ENCODE data around the gene CUEDC2. TPM values are rescaled to one million over a fixed set of nuclear protein-coding genes. Genes with fewer than 3 reads are reported as not detected.

CUEDC2 gene
- total RNA-seq, 1 donor from 2014 or later, result 57.7 TPM

DNA sequence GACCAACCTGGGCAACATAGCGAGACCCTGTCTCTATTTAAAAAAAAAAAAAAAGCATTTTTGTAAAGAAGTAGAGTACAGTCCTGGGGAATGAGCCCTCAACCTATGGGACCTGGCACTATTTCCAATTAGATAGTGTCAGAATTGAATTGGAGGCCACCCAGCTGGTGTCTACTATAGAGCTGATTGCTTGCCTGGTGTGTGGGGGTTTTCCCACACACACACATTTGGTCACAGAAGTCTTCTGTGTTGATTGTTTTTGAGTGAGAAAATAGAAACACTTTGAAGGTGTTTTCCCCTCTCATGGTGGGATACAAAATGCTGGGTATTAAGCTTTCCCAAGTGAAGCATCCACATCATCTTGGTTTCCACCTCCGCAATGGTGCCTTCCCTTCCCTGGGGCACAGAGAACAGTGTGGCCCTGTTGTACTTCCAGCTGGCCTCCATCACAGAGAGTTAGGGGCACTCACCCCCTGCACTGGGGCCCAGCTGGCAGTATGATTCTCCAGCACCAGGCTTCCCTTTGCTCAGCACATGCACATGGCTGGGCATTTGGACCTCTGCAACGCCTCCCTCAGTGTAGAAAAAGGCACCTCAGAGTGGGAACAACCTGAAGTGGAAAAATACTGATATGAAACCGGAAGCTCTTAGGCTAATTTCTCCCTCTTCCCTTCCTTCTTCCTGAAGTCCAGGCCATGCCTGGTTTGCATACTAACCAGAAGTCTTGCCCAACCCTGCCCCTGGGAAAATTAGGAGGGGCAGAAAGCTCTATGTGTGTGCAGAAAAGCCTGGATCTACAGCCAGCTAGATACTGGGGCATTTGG is 47.6 kb downstream of the CUEDC2 start:
- TF ChIP-seq, protein P1, sequence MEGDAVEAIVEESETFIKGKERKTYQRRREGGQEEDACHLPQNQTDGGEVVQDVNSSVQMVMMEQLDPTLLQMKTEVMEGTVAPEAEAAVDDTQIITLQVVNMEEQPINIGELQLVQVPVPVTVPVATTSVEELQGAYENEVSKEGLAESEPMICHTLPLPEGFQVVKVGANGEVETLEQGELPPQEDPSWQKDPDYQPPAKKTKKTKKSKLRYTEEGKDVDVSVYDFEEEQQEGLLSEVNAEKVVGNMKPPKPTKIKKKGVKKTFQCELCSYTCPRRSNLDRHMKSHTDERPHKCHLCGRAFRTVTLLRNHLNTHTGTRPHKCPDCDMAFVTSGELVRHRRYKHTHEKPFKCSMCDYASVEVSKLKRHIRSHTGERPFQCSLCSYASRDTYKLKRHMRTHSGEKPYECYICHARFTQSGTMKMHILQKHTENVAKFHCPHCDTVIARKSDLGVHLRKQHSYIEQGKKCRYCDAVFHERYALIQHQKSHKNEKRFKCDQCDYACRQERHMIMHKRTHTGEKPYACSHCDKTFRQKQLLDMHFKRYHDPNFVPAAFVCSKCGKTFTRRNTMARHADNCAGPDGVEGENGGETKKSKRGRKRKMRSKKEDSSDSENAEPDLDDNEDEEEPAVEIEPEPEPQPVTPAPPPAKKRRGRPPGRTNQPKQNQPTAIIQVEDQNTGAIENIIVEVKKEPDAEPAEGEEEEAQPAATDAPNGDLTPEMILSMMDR (IDR thresholded peaks at IDR 0.05), result no peak
- Mint-ChIP-seq H3K4me1 (ENCODE audit: low read depth) (peaks cover 8% of the 10 kb centered on the region), H3K4me3 (ENCODE audit: unreplicated experiment) (no peak overlapping the region), H3K9me3 (ENCODE audit: low read depth) (no peaks in the 10 kb centered on the region), H3K27me3 (ENCODE audit: low read depth) (peaks cover 3% of the 10 kb centered on the region), H3K27ac (ENCODE audit: unreplicated experiment) (peak overlapping the region; percentile 51), H3K36me3 (ENCODE audit: low read depth) (peaks cover 19% of the 10 kb centered on the region)
- no peak for DNase-seq (ENCODE audit: low spot score)

DNA sequence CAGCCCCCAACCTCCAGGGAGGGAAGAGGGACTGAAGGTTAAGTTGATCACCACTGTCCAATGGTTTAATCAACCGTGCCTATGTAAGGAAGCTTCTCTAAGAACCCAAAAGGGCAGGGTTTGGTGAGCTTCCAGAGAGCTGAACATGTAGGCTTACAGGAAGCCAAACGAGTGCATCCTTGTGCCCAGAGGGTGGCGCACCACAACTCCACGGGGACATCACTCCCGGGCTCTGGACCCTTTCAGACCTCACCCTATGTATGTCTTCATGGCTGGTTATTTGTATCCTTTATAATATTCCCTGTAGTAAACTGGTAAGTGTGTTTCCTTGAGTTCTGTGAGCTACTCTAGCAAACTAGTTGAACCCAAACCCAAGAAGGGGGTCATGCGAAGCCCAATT is 48.3 kb downstream of the CUEDC2 start:
- peaks cover 8% of the 10 kb centered on the region for H3K4me1 Mint-ChIP-seq (ENCODE audit: low read depth)
- no peak overlapping the region for H3K27ac Mint-ChIP-seq (ENCODE audit: unreplicated experiment)
- H3K36me3 Mint-ChIP-seq (ENCODE audit: low read depth), result peaks cover 23% of the 10 kb centered on the region
- TF ChIP-seq, protein P1 (IDR thresholded peaks at IDR 0.05), result peak; percentile 35
- DNase-seq (ENCODE audit: low spot score), result no peak
- H3K4me3 Mint-ChIP-seq (ENCODE audit: unreplicated experiment), result no peak overlapping the region
- H3K9me3 Mint-ChIP-seq (ENCODE audit: low read depth), result no peaks in the 10 kb centered on the region
- peaks cover 2% of the 10 kb centered on the region for H3K27me3 Mint-ChIP-seq (ENCODE audit: low read depth)

DNA sequence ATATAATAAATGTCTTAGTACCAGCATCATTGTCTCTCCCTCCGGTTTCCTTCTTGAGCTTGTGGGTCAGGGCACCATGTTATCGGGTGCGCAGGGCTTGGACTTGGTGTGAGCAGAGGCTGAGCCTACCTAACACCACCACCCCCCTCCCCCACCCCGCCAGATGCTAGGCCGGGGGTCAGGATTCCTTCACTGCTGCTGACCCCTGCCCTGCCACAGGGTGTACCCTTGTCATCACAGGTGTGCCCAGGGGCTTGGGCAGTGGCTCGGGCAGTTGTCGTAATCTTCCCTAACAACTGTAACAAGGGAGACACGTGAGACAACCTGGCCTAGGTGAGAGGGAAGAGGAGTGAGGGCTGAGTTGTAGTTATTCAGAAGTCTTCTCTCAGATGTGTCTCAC is 49.5 kb downstream of the CUEDC2 start:
- H3K27ac Mint-ChIP-seq (ENCODE audit: unreplicated experiment), result no peak overlapping the region
- H3K27me3 Mint-ChIP-seq (ENCODE audit: low read depth), result no peaks in the 10 kb centered on the region
- H3K4me3 Mint-ChIP-seq (ENCODE audit: unreplicated experiment), result no peak overlapping the region
- peak; percentile 55 for DNase-seq (ENCODE audit: low spot score)
- TF ChIP-seq, protein P1 (IDR thresholded peaks at IDR 0.05), result no peak
- H3K9me3 Mint-ChIP-seq (ENCODE audit: low read depth), result no peaks in the 10 kb centered on the region
- H3K36me3 Mint-ChIP-seq (ENCODE audit: low read depth), result peaks cover 25% of the 10 kb centered on the region
- peaks cover 8% of the 10 kb centered on the region for H3K4me1 Mint-ChIP-seq (ENCODE audit: low read depth)

DNA sequence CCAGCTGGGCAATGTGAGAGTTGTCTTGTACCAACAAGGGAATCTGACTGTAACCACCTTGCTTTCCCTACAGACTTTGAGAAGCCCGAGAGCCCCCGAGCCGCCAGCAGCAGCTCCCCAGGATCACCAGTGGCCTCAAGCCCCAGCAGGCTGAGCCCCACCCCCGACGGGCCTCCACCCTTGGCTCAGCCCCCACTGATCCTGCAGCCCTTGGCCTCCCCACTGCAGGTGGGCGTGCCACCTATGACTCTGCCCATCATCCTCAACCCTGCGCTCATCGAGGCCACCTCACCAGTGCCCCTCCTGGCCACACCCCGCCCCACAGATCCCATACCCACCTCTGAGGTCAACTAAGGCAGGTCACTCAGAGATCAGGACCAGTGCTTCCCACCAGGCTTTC is 50.4 kb downstream of the CUEDC2 start:
- peak; percentile 85 for DNase-seq (ENCODE audit: low spot score)
- H3K4me1 Mint-ChIP-seq (ENCODE audit: low read depth), result peaks cover 8% of the 10 kb centered on the region

DNA sequence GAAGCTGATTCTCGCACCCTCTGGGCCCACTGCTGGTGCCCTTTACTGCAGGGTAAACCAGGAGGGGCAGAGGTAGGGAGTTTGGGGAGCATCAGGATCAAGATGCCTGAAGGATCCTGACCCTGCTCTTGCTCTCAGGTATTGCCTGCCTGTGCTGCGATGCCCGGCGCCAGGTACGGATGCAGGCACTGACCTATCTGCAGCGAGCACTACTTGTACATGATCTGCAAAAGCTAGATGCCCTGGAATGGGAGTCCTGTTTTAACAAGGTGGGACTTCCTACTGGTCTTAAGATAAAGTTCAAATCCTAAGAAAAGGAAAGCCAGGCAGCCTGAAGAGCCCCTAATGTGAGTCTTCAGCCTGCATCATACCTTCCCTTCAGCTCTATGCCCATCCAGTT is 53.0 kb downstream of the CUEDC2 start:
- Mint-ChIP-seq H3K9me3 (ENCODE audit: low read depth) (no peaks in the 10 kb centered on the region), H3K27ac (ENCODE audit: unreplicated experiment) (no peak overlapping the region), H3K4me3 (ENCODE audit: unreplicated experiment) (no peak overlapping the region), H3K27me3 (ENCODE audit: low read depth) (no peaks in the 10 kb centered on the region), H3K4me1 (ENCODE audit: low read depth) (no peaks in the 10 kb centered on the region), H3K36me3 (ENCODE audit: low read depth) (peaks cover 34% of the 10 kb centered on the region)
- peak; percentile 69 for DNase-seq (ENCODE audit: low spot score)
- TF ChIP-seq, protein P1 (IDR thresholded peaks at IDR 0.05), result no peak

More for the DNA sequence above, 50.4 kb downstream of the CUEDC2 start:
- TF ChIP-seq, protein P1 (IDR thresholded peaks at IDR 0.05), result no peak
- Mint-ChIP-seq H3K27ac (ENCODE audit: unreplicated experiment) (no peak overlapping the region), H3K9me3 (ENCODE audit: low read depth) (no peaks in the 10 kb centered on the region), H3K36me3 (ENCODE audit: low read depth) (peaks cover 25% of the 10 kb centered on the region), H3K4me3 (ENCODE audit: unreplicated experiment) (no peak overlapping the region), H3K27me3 (ENCODE audit: low read depth) (no peaks in the 10 kb centered on the region)

Measured in chondrocyte (in vitro differentiated cells).